ENCODE measurements around the gene NOP10. TPM values are rescaled to one million over a fixed set of nuclear protein-coding genes. Genes with fewer than 3 reads are reported as not detected.

The NOP10 gene
- total and polyA plus RNA-seq, 3 donors from 2014 or later = 75.5 to 86.2 (median 79.8) TPM

DNA sequence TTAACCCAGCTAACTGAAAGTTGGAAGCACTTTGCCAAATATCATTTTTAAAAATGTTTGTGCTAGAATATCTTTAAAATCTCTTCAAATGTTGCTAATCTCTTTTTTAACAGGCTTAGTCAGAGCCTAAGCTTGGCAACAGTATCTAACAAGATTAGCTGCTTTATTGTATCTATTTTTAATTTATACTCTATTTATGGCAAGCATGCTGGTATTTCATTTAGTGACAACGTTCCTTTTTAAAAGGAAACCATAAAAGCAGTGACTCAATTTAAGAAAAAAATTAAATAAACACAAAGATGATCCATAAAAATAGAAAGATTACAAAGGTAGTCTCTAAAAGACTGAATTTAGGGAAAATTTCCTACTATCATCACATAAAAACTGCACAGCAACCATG, 45.9 kb downstream of the NOP10 start:
- WGBS, 2 donors = 27 to 30% methylated on average over 1 of the region's 1 CpG
- intact Hi-C loops (cut with DNase I; ENCODE audit: low total_unique reads) = no loop called here
- Histone ChIP-seq H3K27me3 (no peaks in the 10 kb centered on the region), H3K27ac (no peak overlapping the region), H3K4me3 (no peak overlapping the region), H3K9me3 (no peaks in the 10 kb centered on the region), H3K36me3 (ENCODE audit: low read depth, missing control alignments) (no peaks in the 10 kb centered on the region), H3K4me1 (no peaks in the 10 kb centered on the region)
- no peak for DNase-seq
- TF ChIP-seq, protein P1, sequence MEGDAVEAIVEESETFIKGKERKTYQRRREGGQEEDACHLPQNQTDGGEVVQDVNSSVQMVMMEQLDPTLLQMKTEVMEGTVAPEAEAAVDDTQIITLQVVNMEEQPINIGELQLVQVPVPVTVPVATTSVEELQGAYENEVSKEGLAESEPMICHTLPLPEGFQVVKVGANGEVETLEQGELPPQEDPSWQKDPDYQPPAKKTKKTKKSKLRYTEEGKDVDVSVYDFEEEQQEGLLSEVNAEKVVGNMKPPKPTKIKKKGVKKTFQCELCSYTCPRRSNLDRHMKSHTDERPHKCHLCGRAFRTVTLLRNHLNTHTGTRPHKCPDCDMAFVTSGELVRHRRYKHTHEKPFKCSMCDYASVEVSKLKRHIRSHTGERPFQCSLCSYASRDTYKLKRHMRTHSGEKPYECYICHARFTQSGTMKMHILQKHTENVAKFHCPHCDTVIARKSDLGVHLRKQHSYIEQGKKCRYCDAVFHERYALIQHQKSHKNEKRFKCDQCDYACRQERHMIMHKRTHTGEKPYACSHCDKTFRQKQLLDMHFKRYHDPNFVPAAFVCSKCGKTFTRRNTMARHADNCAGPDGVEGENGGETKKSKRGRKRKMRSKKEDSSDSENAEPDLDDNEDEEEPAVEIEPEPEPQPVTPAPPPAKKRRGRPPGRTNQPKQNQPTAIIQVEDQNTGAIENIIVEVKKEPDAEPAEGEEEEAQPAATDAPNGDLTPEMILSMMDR (IDR thresholded peaks at IDR 0.05) = no peak
- no peak for TF ChIP-seq POLR2A (IDR thresholded peaks at IDR 0.05)

DNA sequence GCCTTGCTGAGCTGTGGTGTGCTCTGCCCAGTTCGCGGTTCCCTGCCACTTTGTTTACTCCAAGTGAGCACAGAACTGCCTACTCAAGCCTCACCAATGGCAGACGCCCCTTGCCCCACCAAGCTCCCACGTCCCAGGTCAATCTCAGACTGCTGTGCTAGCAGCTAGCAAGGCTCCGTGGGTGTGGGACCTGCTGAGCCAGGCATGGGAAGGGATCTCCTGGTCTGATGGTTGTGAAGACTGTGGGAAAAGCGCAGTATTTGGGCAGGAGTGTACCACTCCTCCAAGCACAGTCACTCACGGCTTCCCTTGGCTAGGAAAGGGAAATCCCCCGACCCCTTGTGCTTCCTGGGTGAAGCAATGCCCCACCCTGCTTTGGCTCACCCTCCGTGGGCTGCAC, 50.3 kb downstream of the NOP10 start:
- TF ChIP-seq, protein P1 (IDR thresholded peaks at IDR 0.05) = no peak
- no peak for TF ChIP-seq POLR2A (IDR thresholded peaks at IDR 0.05)
- Histone ChIP-seq H3K27ac (no peak overlapping the region), H3K4me1 (no peaks in the 10 kb centered on the region), H3K36me3 (ENCODE audit: low read depth, missing control alignments) (no peaks in the 10 kb centered on the region), H3K27me3 (no peaks in the 10 kb centered on the region), H3K9me3 (no peaks in the 10 kb centered on the region), H3K4me3 (no peak overlapping the region)
- 87 to 100% methylated on average over 4 to 9 of the region's 9 CpGs for WGBS, 2 donors
- intact Hi-C loops (cut with DNase I; ENCODE audit: low total_unique reads) = no loop called here
- no peak for DNase-seq

MicroRNA genes within 50 kb of the gene (microRNA counts, 767-probe panel; counts per million panel counts)
- 0 to 152 counts per million in 2 donors for microRNA hsa-miR-1233

Small RNA genes within 50 kb of the gene (microRNA-seq; reads per million reads assigned to microRNA genes)
- gene MIR1233-1 (ENCODE audit: borderline number of aligned reads in 2 of 2, borderline replicate concordance in 1 of 2) = 0 reads per million in 2 donors

Small RNA genes within 50 kb of the gene (small RNA-seq; reads per million reads assigned to genes)
- gene MIR1233-1 (0 reads per million in 2 donors), gene RF00019 (0 reads per million in 2 donors)

Other genes starting within 250 kb of the NOP10 start
- 10 to 100 TPM; 73.2 to 74.6 TPM for gene EMC7, start 241.3 kb downstream of the NOP10 start, total RNA-seq
- gene EMC7, start 241.3 kb downstream of the NOP10 start, polyA plus RNA-seq (ENCODE audit: insufficient read depth, low read depth, low replicate concordance) = 170 TPM
- 1 to 10 TPM; 1.5 to 2.8 TPM for gene PGBD4, start 241.1 kb downstream of the NOP10 start, total RNA-seq
- 2.7 TPM for gene PGBD4, start 241.1 kb downstream of the NOP10 start, polyA plus RNA-seq (ENCODE audit: insufficient read depth, low read depth, low replicate concordance)
- gene KATNBL1, start 133.0 kb downstream of the NOP10 start, total RNA-seq = 100 to 1,000 TPM in 1 of 2 donors, 10 to 100 TPM in 1; 83.7 to 107 TPM
- gene KATNBL1, start 133.0 kb downstream of the NOP10 start, polyA plus RNA-seq (ENCODE audit: insufficient read depth, low read depth, low replicate concordance) = 31.3 TPM
- gene EMC4, start 118.1 kb downstream of the NOP10 start, total RNA-seq = 100 to 1,000 TPM; 103 to 124 TPM
- 142 TPM for gene EMC4, start 118.1 kb downstream of the NOP10 start, polyA plus RNA-seq (ENCODE audit: insufficient read depth, low read depth, low replicate concordance)
- 10 to 100 TPM; 72.8 to 77.2 TPM for gene SLC12A6, start 5.4 kb downstream of the NOP10 start, total RNA-seq
- 106 TPM for gene SLC12A6, start 5.4 kb downstream of the NOP10 start, polyA plus RNA-seq (ENCODE audit: insufficient read depth, low read depth, low replicate concordance)
- gene NUTM1, start 179 bp upstream of the NOP10 start, total RNA-seq = 10 to 100 TPM; 17.8 to 23.4 TPM
- gene NUTM1, start 179 bp upstream of the NOP10 start, polyA plus RNA-seq (ENCODE audit: insufficient read depth, low read depth, low replicate concordance) = 39.7 TPM
- 10 to 100 TPM in 1 of 2 donors, 1 to 10 TPM in 1; 9.9 to 13.4 TPM for gene LPCAT4, start 24.1 kb upstream of the NOP10 start, total RNA-seq
- 16.1 TPM for gene LPCAT4, start 24.1 kb upstream of the NOP10 start, polyA plus RNA-seq (ENCODE audit: insufficient read depth, low read depth, low replicate concordance)
- gene GOLGA8A, start 94.7 kb upstream of the NOP10 start, total RNA-seq = 100 to 1,000 TPM; 121 to 136 TPM
- 67.7 TPM for gene GOLGA8A, start 94.7 kb upstream of the NOP10 start, polyA plus RNA-seq (ENCODE audit: insufficient read depth, low read depth, low replicate concordance)
- gene GOLGA8B, start 240.5 kb upstream of the NOP10 start, total RNA-seq = 100 to 1,000 TPM; 364 to 370 TPM
- 50.5 TPM for gene GOLGA8B, start 240.5 kb upstream of the NOP10 start, polyA plus RNA-seq (ENCODE audit: insufficient read depth, low read depth, low replicate concordance)

Measured in testis (tissue), 3 donors.